HepG2 (cell line): Measurements from ENCODE around the gene COMMD4. TPM values are rescaled to one million over a fixed set of nuclear protein-coding genes. Genes with fewer than 3 reads are reported as not detected.

ENCODE experiments used
- ATAC-seq: fragments of 200-7000 bp; cut with Tn5 transposase; 3 replicates; pipeline ENCODE4 v1.9.1; 2020; ENCODE audit warnings: mild to moderate bottlenecking, moderate library complexity
- BruUV-seq: library from RNA; stranded (reverse); fragments of 400-500 nt; replicated peaks from 2 replicates; lab custom pipeline; 2021; lab: Mats Ljungman, UMichigan
- CTCF ChIA-PET: fragments of 300-600 bp; formaldehyde crosslinking; extraction: SDS; loops from one replicate; lab custom pipeline; 2021; ENCODE audit warnings: low total read pairs, inconsistent platforms, low intra/inter-chr PET ratio; lab: Yijun Ruan, JAX
- POLR2A ChIA-PET: fragments of 350-600 bp; sonication (Branson Sonifier 250); formaldehyde crosslinking; loops from one replicate; lab custom pipeline; 2020; ENCODE audit warnings: antibody characterized with exemption, inconsistent platforms; lab: Yijun Ruan, JAX
- DNase-seq: peaks from one replicate; pipeline ENCODE4 v3.0.0-alpha.2; 2015; ENCODE audit warnings: low spot score
- FAIRE-seq: peaks from 3 replicates; lab custom pipeline; 2011; peaks lifted over from hg19 to GRCh38; lab: Jason Lieb, UNC
- H2AFZ ChIP-seq: one replicate; pipeline ENCODE4 v1.6.1; 2011; ENCODE audit warnings: low read length, inconsistent platforms
- H3K27ac ChIP-seq: fragments of 300-600 bp; 3 replicates; pipeline ENCODE4 v1.8.0; 2011; ENCODE audit warnings: mixed run types, mild to moderate bottlenecking, mixed read lengths, low read length, inconsistent platforms; ENCODE audit not compliant: insufficient read depth; ENCODE audit errors: extremely low read length
- H3K27me3 ChIP-seq, 2 experiments: fragments of 200-600 bp in 1 of 2; 2 replicates in 1 of 2; 3 replicates in 1 of 2; pipeline versions ENCODE4 v1.6.0 to v1.8.0; 2011; ENCODE audit warnings: low read length in 2 of 2, mild to moderate bottlenecking in 2 of 2, moderate library complexity in 2 of 2, inconsistent platforms in 1 of 2; ENCODE audit not compliant: insufficient read depth in 2 of 2, control insufficient read depth in 1 of 2
- H3K36me3 ChIP-seq, 2 experiments: fragments of 200-600 bp in 1 of 2; replicated peaks in 1 of 2; 2 replicates in 1 of 2; 3 replicates in 1 of 2; pipeline versions ENCODE4 v1.5.1 to v1.8.0; 2011; ENCODE audit warnings: low read length in 2 of 2, inconsistent platforms in 1 of 2; ENCODE audit not compliant: insufficient read depth in 2 of 2, control insufficient read depth in 1 of 2
- H3K4me1 ChIP-seq: 2 replicates; pipeline ENCODE4 v1.5.1; 2012; ENCODE audit warnings: low read length, inconsistent platforms; ENCODE audit not compliant: insufficient read depth
- H3K4me2 ChIP-seq: 2 replicates; pipeline ENCODE4 v1.6.0; 2011; ENCODE audit warnings: low read depth, low read length, inconsistent platforms
- H3K4me3 ChIP-seq, 3 experiments: fragments of 200-600 bp in 1 of 3; sonication (generic), shearing (Covaris generic) in 1 of 3; replicated peaks in 1 of 3; 2 replicates each; pipeline ENCODE4 v1.5.1; 2011 to 2016; ENCODE audit warnings: low read length in 3 of 3, inconsistent platforms in 2 of 3, low read depth in 2 of 3, mild to moderate bottlenecking in 2 of 3, control low read depth in 1 of 3, mixed read lengths in 1 of 3; ENCODE audit not compliant: insufficient read depth in 1 of 3
- H3K79me2 ChIP-seq: one replicate; pipeline ENCODE4 v1.6.1; 2011; ENCODE audit warnings: low read length, inconsistent platforms; ENCODE audit not compliant: insufficient read depth
- H3K9ac ChIP-seq: 2 replicates; pipeline ENCODE4 v1.6.0; 2011; ENCODE audit warnings: mild to moderate bottlenecking, low read depth, low read length, inconsistent platforms; ENCODE audit not compliant: insufficient read depth
- H3K9me3 ChIP-seq: 2 replicates; pipeline ENCODE4 v1.5.1; 2012; ENCODE audit warnings: mild to moderate bottlenecking, low read length
- H4K20me1 ChIP-seq: 2 replicates; pipeline ENCODE4 v1.6.0; 2011; ENCODE audit warnings: inconsistent platforms, mild to moderate bottlenecking, low read length, moderate library complexity; ENCODE audit not compliant: insufficient read depth
- CBX1 ChIP-seq: IDR thresholded peaks from one replicate; pipeline ENCODE4 v1.6.1; 2016; ENCODE audit warnings: antibody characterized with exemption, low read depth
- ETV5 ChIP-seq: IDR thresholded peaks from 2 replicates; pipeline ENCODE4 v1.6.1; 2018; ENCODE audit warnings: missing biosample characterization, missing genetic modification reagents, inconsistent platforms, borderline replicate concordance
- FOXC1 ChIP-seq: sonication (generic); formaldehyde crosslinking; IDR thresholded peaks from 2 replicates; pipeline ENCODE4 v1.8.0; 2022; ENCODE audit warnings: mild to moderate bottlenecking, missing genetic modification reagents, borderline replicate concordance
- GLI4 ChIP-seq: sonication (generic); formaldehyde crosslinking; IDR thresholded peaks from 2 replicates; pipeline ENCODE4 v1.5.1; 2020; ENCODE audit warnings: missing genetic modification reagents, mild to moderate bottlenecking, moderate library complexity, borderline replicate concordance
- IRX3 ChIP-seq: sonication (generic); formaldehyde crosslinking; IDR thresholded peaks from 2 replicates; pipeline ENCODE4 v1.8.1; 2023; ENCODE audit warnings: mild to moderate bottlenecking, low read depth, missing genetic modification reagents, borderline replicate concordance
- KLF6 ChIP-seq: IDR thresholded peaks from 2 replicates; pipeline ENCODE4 v1.8.0; 2016; ENCODE audit warnings: missing biosample characterization, missing genetic modification reagents
- SIN3B ChIP-seq: fragments of 150-350 bp; IDR thresholded peaks from 2 replicates; pipeline ENCODE4 v1.6.1; 2014; ENCODE audit warnings: low read length
- ZKSCAN5 ChIP-seq: sonication (generic); formaldehyde crosslinking; IDR thresholded peaks from 2 replicates; pipeline ENCODE4 v1.5.1; 2020; ENCODE audit warnings: mild to moderate bottlenecking, missing genetic modification reagents
- ZNF333 ChIP-seq: sonication (generic); formaldehyde crosslinking; IDR thresholded peaks from 2 replicates; pipeline ENCODE4 v1.4.0; 2020; ENCODE audit warnings: mild to moderate bottlenecking, missing genetic modification reagents, borderline replicate concordance
- ZNF446 ChIP-seq: sonication (generic); formaldehyde crosslinking; IDR thresholded peaks from 2 replicates; pipeline ENCODE4 v1.5.0; 2020; ENCODE audit warnings: mild to moderate bottlenecking, missing genetic modification reagents
- ZNF703 ChIP-seq: sonication (generic); formaldehyde crosslinking; IDR thresholded peaks from 2 replicates; pipeline ENCODE4 v1.5.1; 2020; ENCODE audit warnings: missing genetic modification reagents, mild to moderate bottlenecking, moderate library complexity, borderline replicate concordance
- ZNF777 ChIP-seq: sonication (generic); formaldehyde crosslinking; IDR thresholded peaks from 2 replicates; pipeline ENCODE4 v1.4.0; 2020; ENCODE audit warnings: missing genetic modification reagents
- WGBS: methylation state at CpG from one replicate; pipeline ENCODE4 v1.1.6; 2017; ENCODE audit warnings: low lambda C conversion rate; 5-methylcytosine and 5-hydroxymethylcytosine counted together
- in situ Hi-C: cut with HindIII; loops from 2 replicates; pipeline ENCODE4 v1.10.0; 2017; ENCODE audit warnings: low pct_unique_long_range_greater_than_20kb; ENCODE audit not compliant: extremely low pct_ligation_motif_present
- intact Hi-C: fragments of 100-400 bp; cut with micrococcal nuclease; formaldehyde crosslinking; loops from one replicate; pipeline ENCODE4 v1.10.0; 2022; ENCODE audit not compliant: unreplicated experiment
- polyA plus RNA-seq, 8 experiments: library from polyadenylated mRNA; depleted of rRNA in 3 of 8; stranded (reverse) in 7 of 8; unstranded in 1 of 8; fragments of >200 nt; fragmentation: Illumina TruSeq in 4 of 8; extraction: Trizol in 4 of 8; gene quantifications; 2 replicates each; pipeline versions ENCODE4 v1.2.1 to v1.2.3, GENCODE V29; 2011 to 2016; ENCODE audit warnings: low read depth in 4 of 8, missing spikeins in 1 of 8, mixed read lengths in 1 of 8; ENCODE audit not compliant: insufficient read depth in 1 of 8
- total RNA-seq, 5 experiments: library from RNA; depleted of rRNA; stranded (reverse); fragments of >200 nt; fragmentation: Illumina TruSeq; extraction: Trizol; gene quantifications; 2 replicates each; pipeline ENCODE4 v1.2.3, GENCODE V29; 2016; ENCODE audit warnings: low read depth in 1 of 5
- TF ChIP-seq, protein P1 (sequence below): sonication (generic); formaldehyde crosslinking; IDR thresholded peaks from 2 replicates; pipeline ENCODE4 v1.8.1; 2023; ENCODE audit warnings: mild to moderate bottlenecking, missing genetic modification reagents
- TF ChIP-seq, protein P2 (sequence below): IDR thresholded peaks from 2 replicates; pipeline ENCODE4 v1.6.1; 2016; ENCODE audit warnings: control low read depth
- TF ChIP-seq, protein P3 (sequence below): sonication (generic); formaldehyde crosslinking; IDR thresholded peaks from 2 replicates; pipeline ENCODE4 v1.9.0; 2021; ENCODE audit warnings: missing genetic modification reagents, mild to moderate bottlenecking, borderline replicate concordance
- TF ChIP-seq, protein P4 (sequence below): sonication (generic); formaldehyde crosslinking; IDR thresholded peaks from 2 replicates; pipeline ENCODE4 v1.4.0; 2020; ENCODE audit warnings: missing genetic modification reagents

COMMD4 gene
- total and polyA plus RNA-seq, 2 of the 13 experiments (the other 11 are each of a cell fraction or from before 2014, with no cell fraction given), result 45.8 to 89.9 TPM

DNA sequence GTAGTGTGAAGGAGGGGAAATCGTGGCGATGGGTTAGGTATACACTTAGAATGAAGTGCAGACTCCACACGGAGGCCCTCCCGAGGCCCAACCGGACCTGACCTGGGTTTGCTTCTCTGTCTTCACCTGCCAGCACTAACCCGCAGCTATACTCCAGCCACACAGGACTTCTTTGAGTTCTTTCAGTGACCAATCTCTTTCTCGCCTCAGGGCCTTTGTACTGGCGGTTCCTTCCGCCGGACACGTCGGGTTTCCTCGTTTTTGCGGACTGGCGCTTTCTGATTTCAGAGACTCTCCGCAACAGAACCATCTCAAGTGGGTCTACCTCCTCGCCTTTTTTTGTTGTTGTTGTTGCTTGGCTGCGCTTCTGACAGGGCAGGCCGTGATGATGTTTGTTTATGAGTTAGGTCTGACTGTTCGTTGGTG, 10.9 kb downstream of the COMMD4 start, which contains the start of gene NEIL1 (continued):
- TF ChIP-seq ZNF777 (CRISPR knock-in tag), result peak; percentile 96; the same call in 1 of the 2 replicates
- peak; percentile 9 for TF ChIP-seq CBX1
- TF ChIP-seq, protein P1, sequence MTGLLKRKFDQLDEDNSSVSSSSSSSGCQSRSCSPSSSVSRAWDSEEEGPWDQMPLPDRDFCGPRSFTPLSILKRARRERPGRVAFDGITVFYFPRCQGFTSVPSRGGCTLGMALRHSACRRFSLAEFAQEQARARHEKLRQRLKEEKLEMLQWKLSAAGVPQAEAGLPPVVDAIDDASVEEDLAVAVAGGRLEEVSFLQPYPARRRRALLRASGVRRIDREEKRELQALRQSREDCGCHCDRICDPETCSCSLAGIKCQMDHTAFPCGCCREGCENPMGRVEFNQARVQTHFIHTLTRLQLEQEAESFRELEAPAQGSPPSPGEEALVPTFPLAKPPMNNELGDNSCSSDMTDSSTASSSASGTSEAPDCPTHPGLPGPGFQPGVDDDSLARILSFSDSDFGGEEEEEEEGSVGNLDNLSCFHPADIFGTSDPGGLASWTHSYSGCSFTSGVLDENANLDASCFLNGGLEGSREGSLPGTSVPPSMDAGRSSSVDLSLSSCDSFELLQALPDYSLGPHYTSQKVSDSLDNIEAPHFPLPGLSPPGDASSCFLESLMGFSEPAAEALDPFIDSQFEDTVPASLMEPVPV (CRISPR knock-in tag), result peak; percentile 83; the same call in 1 of the 2 replicates
- TF ChIP-seq ZKSCAN5, result 0 out of 2 replicates have a peak, but pooled peaks have one; percentile 17
- peak; percentile 65; the same call in 1 of the 2 replicates for TF ChIP-seq ZNF446 (CRISPR knock-in tag)
- TF ChIP-seq ETV5, result 0 out of 2 replicates have a peak, but pooled peaks have one; percentile 7
- TF ChIP-seq KLF6 (CRISPR knock-in tag), result 0 out of 2 replicates have a peak, but pooled peaks have one; percentile 19

DNA sequence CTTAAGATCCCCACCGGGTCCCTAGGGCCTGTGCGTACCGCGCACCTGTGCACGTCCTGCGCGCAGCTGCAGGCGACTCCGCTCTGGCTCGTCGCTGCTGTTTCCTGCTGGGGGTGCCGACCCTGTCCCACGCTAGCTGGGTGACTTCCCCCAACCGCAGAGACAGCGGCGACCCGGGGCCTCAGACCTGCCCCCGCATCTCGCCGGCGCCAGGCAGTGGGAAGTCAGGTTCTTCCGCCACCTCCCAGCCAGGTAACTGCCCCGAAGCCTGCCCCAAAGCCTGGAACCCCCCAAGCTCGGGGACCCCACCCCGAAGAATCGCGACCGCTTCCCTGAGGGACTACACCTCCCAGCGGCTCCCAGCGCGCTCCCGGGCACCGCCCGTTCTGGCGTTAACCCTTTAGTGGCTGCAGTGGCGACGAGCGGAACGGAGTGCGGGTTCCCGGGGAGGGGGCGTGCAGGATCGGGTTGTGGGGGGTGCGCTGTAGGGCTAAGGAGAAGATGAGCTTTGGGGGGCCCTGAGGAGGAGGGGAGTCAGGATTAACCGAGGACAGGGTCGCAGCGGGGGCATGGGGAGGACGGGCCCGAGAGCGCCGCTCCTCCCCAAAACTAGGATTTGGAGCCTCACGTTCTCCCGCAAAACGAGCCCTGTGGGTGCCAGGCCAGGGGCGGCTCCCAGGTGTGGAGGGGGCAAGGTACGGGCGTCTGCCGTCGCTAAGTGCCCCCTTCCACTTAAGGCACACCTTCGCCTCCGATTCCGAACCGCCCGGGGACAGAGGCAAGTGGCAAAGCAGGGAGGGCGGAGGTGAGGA, 11.6 kb downstream of the COMMD4 start:
- in situ Hi-C loops, result no loop called here
- BruUV-seq, result TSS peak; percentile 29
- TF ChIP-seq, protein P2, sequence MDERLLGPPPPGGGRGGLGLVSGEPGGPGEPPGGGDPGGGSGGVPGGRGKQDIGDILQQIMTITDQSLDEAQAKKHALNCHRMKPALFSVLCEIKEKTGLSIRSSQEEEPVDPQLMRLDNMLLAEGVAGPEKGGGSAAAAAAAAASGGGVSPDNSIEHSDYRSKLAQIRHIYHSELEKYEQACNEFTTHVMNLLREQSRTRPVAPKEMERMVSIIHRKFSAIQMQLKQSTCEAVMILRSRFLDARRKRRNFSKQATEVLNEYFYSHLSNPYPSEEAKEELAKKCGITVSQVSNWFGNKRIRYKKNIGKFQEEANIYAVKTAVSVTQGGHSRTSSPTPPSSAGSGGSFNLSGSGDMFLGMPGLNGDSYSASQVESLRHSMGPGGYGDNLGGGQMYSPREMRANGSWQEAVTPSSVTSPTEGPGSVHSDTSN (CRISPR knock-in tag), result no peak
- TF ChIP-seq, protein P3, sequence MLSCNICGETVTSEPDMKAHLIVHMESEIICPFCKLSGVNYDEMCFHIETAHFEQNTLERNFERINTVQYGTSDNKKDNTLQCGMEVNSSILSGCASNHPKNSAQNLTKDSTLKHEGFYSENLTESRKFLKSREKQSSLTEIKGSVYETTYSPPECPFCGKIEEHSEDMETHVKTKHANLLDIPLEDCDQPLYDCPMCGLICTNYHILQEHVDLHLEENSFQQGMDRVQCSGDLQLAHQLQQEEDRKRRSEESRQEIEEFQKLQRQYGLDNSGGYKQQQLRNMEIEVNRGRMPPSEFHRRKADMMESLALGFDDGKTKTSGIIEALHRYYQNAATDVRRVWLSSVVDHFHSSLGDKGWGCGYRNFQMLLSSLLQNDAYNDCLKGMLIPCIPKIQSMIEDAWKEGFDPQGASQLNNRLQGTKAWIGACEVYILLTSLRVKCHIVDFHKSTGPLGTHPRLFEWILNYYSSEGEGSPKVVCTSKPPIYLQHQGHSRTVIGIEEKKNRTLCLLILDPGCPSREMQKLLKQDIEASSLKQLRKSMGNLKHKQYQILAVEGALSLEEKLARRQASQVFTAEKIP (CRISPR knock-in tag), result no peak
- TF ChIP-seq IRX3 (CRISPR knock-in tag), result no peak
- 0 out of 2 replicates have a peak, but pooled peaks have one; percentile 62 for TF ChIP-seq ZNF703
- TF ChIP-seq SIN3B, result no peak
- TF ChIP-seq, protein P4, sequence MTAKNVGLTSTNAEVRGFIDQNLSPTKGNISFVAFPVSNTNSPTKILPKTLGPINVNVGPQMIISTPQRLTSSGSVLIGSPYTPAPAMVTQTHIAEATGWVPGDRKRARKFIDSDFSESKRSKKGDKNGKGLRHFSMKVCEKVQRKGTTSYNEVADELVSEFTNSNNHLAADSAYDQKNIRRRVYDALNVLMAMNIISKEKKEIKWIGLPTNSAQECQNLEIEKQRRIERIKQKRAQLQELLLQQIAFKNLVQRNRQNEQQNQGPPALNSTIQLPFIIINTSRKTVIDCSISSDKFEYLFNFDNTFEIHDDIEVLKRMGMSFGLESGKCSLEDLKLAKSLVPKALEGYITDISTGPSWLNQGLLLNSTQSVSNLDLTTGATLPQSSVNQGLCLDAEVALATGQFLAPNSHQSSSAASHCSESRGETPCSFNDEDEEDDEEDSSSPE, result 0 out of 2 replicates have a peak, but pooled peaks have one; percentile 19
- no peak; the same call in 1 of the 2 replicates for TF ChIP-seq GLI4
- no peak for TF ChIP-seq FOXC1 (CRISPR knock-in tag)
- TF ChIP-seq ZNF333 (CRISPR knock-in tag), result peak; percentile 19; the same call in 1 of the 2 replicates

More for the DNA sequence above, 11.6 kb downstream of the COMMD4 start:
- ChIA-PET POLR2A (interaction anchor here (1.1 to 2.4 kb wide), 5 partner anchors 12 to 104 kb away, joined by 3 to 42 read pairs (median 3); partner anchors contain the start of genes COMMD4, MAN2C1 and SIN3A), CTCF (no interaction called here)
- no peaks in the 10 kb centered on the region for H3K27me3 ChIP-seq
- peak overlapping the region; percentile 81 for H3K9ac ChIP-seq
- H3K4me2 ChIP-seq, result peak overlapping the region; percentile 94
- H3K4me3 ChIP-seq, result peak overlapping the region; percentile 70 to 96 (median 94)
- FAIRE-seq (no peak), ATAC-seq (peak; percentile 75), DNase-seq (no peak)
- no peaks in the 10 kb centered on the region for H3K36me3 ChIP-seq
- no peaks in the 10 kb centered on the region for H4K20me1 ChIP-seq
- intact Hi-C loops, result loop anchor here (1.0 kb wide), 1 partner anchor 20 kb away; no protein-coding TSS in a partner anchor
- peak overlapping the region; percentile 80 for H2AFZ ChIP-seq
- H3K9me3 ChIP-seq, result no peaks in the 10 kb centered on the region
- H3K27ac ChIP-seq, result peak overlapping the region; percentile 47
- no peaks in the 10 kb centered on the region for H3K79me2 ChIP-seq
- under 1% methylated on average over 20 of the region's 65 CpGs for WGBS
- peaks cover 12% of the 10 kb centered on the region for H3K4me1 ChIP-seq
